SK-N-SH treated with all-trans-retinoic acid at 6 μM for 48 hours (cell line): ENCODE measurements around the gene TKT.
A peak's percentile ranks its signal among the peaks of the same experiment; 100 is the strongest.

Experiments
- ATAC-seq: fragments of 200-7000 bp; cut with Tn5 transposase; 3 replicates; pipeline ENCODE4 v1.9.1; 2020; ENCODE audit warnings: mild to moderate bottlenecking, moderate library complexity
- ARNTL ChIP-seq: fragments of 450-650 bp; formaldehyde crosslinking; IDR thresholded peaks from 2 replicates; pipeline ENCODE4 v1.5.0; 2020; ENCODE audit warnings: low read depth, mild to moderate bottlenecking, moderate library complexity, borderline replicate concordance
- BACH2 ChIP-seq: fragments of 250-450 bp; sonication (Bioruptor Pico); IDR thresholded peaks from 2 replicates; pipeline ENCODE4 v1.9.0; 2021; ENCODE audit warnings: mild to moderate bottlenecking, borderline replicate concordance
- CSDC2 ChIP-seq: fragments of 250-450 bp; sonication (Bioruptor Pico); IDR thresholded peaks from 2 replicates; pipeline ENCODE4 v1.5.0; 2020; ENCODE audit warnings: mild to moderate bottlenecking, moderate library complexity
- GLIS3 ChIP-seq: fragments of 250-450 bp; sonication (Bioruptor Pico); IDR thresholded peaks from 2 replicates; pipeline ENCODE4 v1.5.0; 2020; ENCODE audit warnings: mild to moderate bottlenecking, moderate library complexity
- ISL1 ChIP-seq: fragments of 250-450 bp; sonication (Bioruptor Pico); IDR thresholded peaks from 2 replicates; pipeline ENCODE4 v2.1.2; 2022; ENCODE audit warnings: mild to moderate bottlenecking, moderate library complexity
- OSR1 ChIP-seq: fragments of 250-450 bp; sonication (Bioruptor Pico); IDR thresholded peaks from 2 replicates; pipeline ENCODE4 v1.8.0; 2022; ENCODE audit warnings: moderate library complexity, mild to moderate bottlenecking, inconsistent platforms
- PATZ1 ChIP-seq: fragments of 250-450 bp; sonication (Bioruptor Pico); IDR thresholded peaks from 2 replicates; pipeline ENCODE4 v1.8.0; 2020; ENCODE audit warnings: mild to moderate bottlenecking, moderate library complexity, borderline replicate concordance
- RARB ChIP-seq: fragments of 250-450 bp; sonication (Bioruptor Pico); IDR thresholded peaks from 2 replicates; pipeline ENCODE4 v1.8.0; 2021; ENCODE audit warnings: mild to moderate bottlenecking, moderate library complexity
- TCF4 ChIP-seq: fragments of 250-450 bp; sonication (Bioruptor Pico); IDR thresholded peaks from 2 replicates; pipeline ENCODE4 v1.8.0; 2021; ENCODE audit warnings: mild to moderate bottlenecking, moderate library complexity, borderline replicate concordance
- TOX ChIP-seq: fragments of 250-450 bp; sonication (Bioruptor Pico); IDR thresholded peaks from 2 replicates; pipeline ENCODE4 v1.8.0; 2021; ENCODE audit warnings: mild to moderate bottlenecking, moderate library complexity, borderline replicate concordance
- TSHZ2 ChIP-seq: fragments of 250-450 bp; sonication (Bioruptor Pico); IDR thresholded peaks from 2 replicates; pipeline ENCODE4 v1.5.0; 2020; ENCODE audit warnings: mild to moderate bottlenecking, moderate library complexity
- ZC3H10 ChIP-seq: fragments of 250-450 bp; sonication (Bioruptor Pico); IDR thresholded peaks from 2 replicates; pipeline ENCODE4 v1.5.1; 2021; ENCODE audit warnings: mild to moderate bottlenecking, moderate library complexity
- ZFP3 ChIP-seq: fragments of 250-450 bp; sonication (Bioruptor Pico); IDR thresholded peaks from 2 replicates; pipeline ENCODE4 v1.5.0; 2020; ENCODE audit warnings: mild to moderate bottlenecking, moderate library complexity
- ZFP30 ChIP-seq: fragments of 450-650 bp; formaldehyde crosslinking; IDR thresholded peaks from 2 replicates; pipeline ENCODE4 v1.5.0; 2022; ENCODE audit warnings: mild to moderate bottlenecking, moderate library complexity
- ZNF565 ChIP-seq: fragments of 450-650 bp; formaldehyde crosslinking; conservative IDR thresholded peaks from 2 replicates; pipeline ENCODE4 v1.5.0; 2020; ENCODE audit warnings: low read depth, mild to moderate bottlenecking, moderate library complexity
- ZNF70 ChIP-seq: fragments of 450-650 bp; formaldehyde crosslinking; IDR thresholded peaks from 2 replicates; pipeline ENCODE4 v1.5.0; 2020; ENCODE audit warnings: mild to moderate bottlenecking, moderate library complexity
- ZNF8 ChIP-seq: fragments of 450-650 bp; formaldehyde crosslinking; IDR thresholded peaks from 2 replicates; pipeline ENCODE4 v1.5.0; 2020; ENCODE audit warnings: mild to moderate bottlenecking, moderate library complexity
- TF ChIP-seq, protein P1 (sequence below): fragments of 250-450 bp; sonication (Bioruptor Pico); IDR thresholded peaks from 2 replicates; pipeline ENCODE4 v1.8.0; 2021; ENCODE audit warnings: low read depth, mild to moderate bottlenecking, moderate library complexity, borderline replicate concordance
- TF ChIP-seq, protein P2 (sequence below): fragments of 250-450 bp; sonication (Bioruptor Pico); IDR thresholded peaks from 2 replicates; pipeline ENCODE4 v1.5.1; 2021; ENCODE audit warnings: mild to moderate bottlenecking, moderate library complexity
- TF ChIP-seq, protein P3 (sequence below): fragments of 250-450 bp; sonication (Bioruptor Pico); IDR thresholded peaks from 2 replicates; pipeline ENCODE4 v1.5.1; 2020; ENCODE audit warnings: low read depth, mild to moderate bottlenecking, moderate library complexity

The TKT gene

DNA sequence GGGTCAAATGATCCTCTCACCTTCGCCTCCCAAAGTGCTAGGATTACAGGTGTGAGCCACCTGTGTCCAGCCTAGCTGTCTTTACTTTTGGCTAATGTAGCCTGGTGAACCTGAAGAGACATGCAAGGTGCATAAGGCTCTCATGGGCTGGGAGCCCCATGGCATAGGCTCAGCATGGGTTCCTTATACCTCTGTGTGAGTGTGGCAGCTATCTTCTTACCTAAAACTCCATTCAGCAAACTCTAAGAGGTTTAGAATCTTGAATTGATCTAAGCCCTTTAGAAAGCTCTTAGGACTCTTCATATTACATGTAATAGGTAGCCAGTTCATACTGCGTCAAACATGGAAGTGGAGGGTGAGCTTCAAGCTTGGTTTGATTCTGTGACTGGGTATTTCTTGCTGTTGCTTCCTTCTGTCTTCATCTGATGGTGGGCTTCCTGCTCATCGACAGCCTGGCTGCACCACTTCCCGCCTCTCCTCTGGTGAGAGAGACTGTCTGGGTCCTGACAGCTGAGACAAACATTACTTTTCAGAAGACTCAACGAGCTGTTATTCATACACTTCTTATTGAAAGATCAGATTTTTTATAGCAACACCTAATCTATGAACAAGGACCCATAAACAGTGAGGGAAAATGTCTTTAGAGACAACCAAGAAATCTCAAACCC lies 19.2 kb upstream of the TKT start (continued):
- no peak for TF ChIP-seq ZC3H10 (CRISPR knock-in tag)
- no peak for TF ChIP-seq GLIS3 (CRISPR knock-in tag)
- TF ChIP-seq ISL1 (CRISPR knock-in tag): no peak
- TF ChIP-seq, protein P1, sequence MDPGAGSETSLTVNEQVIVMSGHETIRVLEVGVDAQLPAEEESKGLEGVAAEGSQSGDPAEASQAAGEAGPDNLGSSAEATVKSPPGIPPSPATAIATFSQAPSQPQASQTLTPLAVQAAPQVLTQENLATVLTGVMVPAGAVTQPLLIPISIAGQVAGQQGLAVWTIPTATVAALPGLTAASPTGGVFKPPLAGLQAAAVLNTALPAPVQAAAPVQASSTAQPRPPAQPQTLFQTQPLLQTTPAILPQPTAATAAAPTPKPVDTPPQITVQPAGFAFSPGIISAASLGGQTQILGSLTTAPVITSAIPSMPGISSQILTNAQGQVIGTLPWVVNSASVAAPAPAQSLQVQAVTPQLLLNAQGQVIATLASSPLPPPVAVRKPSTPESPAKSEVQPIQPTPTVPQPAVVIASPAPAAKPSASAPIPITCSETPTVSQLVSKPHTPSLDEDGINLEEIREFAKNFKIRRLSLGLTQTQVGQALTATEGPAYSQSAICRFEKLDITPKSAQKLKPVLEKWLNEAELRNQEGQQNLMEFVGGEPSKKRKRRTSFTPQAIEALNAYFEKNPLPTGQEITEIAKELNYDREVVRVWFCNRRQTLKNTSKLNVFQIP (CRISPR knock-in tag): no peak
- no peak for TF ChIP-seq RARB
- TF ChIP-seq, protein P2, sequence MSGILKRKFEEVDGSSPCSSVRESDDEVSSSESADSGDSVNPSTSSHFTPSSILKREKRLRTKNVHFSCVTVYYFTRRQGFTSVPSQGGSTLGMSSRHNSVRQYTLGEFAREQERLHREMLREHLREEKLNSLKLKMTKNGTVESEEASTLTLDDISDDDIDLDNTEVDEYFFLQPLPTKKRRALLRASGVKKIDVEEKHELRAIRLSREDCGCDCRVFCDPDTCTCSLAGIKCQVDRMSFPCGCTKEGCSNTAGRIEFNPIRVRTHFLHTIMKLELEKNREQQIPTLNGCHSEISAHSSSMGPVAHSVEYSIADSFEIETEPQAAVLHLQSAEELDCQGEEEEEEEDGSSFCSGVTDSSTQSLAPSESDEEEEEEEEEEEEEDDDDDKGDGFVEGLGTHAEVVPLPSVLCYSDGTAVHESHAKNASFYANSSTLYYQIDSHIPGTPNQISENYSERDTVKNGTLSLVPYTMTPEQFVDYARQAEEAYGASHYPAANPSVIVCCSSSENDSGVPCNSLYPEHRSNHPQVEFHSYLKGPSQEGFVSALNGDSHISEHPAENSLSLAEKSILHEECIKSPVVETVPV: no peak
- no peak for TF ChIP-seq PATZ1 (CRISPR knock-in tag)
- TF ChIP-seq, all 23 proteins: peak for 0

- TF ChIP-seq GLIS3 (CRISPR knock-in tag) (no peak), CSDC2 (no peak), ZFP30 (CRISPR knock-in tag) (no peak), ZC3H10 (CRISPR knock-in tag) (no peak), TOX (CRISPR knock-in tag) (no peak), ZNF70 (CRISPR knock-in tag) (no peak), TCF4 (CRISPR knock-in tag) (no peak)
- TF ChIP-seq, protein P3, sequence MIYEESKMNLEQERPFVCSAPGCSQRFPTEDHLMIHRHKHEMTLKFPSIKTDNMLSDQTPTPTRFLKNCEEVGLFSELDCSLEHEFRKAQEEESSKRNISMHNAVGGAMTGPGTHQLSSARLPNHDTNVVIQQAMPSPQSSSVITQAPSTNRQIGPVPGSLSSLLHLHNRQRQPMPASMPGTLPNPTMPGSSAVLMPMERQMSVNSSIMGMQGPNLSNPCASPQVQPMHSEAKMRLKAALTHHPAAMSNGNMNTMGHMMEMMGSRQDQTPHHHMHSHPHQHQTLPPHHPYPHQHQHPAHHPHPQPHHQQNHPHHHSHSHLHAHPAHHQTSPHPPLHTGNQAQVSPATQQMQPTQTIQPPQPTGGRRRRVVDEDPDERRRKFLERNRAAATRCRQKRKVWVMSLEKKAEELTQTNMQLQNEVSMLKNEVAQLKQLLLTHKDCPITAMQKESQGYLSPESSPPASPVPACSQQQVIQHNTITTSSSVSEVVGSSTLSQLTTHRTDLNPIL (CRISPR knock-in tag): no peak
- no peak for ATAC-seq
These were observed 17.4 kb upstream of the TKT start for GRCh38 chr3:53273146-53273670.

GRCh38 chr3:53269888-53270880 lies 14.4 kb upstream of the TKT start:
- peak; percentile 99 for ATAC-seq
- TF ChIP-seq OSR1 (CRISPR knock-in tag) (peak; percentile 83; the same call in 1 of the 2 replicates), TSHZ2 (CRISPR knock-in tag) (peak; percentile 50), ZNF565 (no peak), ZNF8 (CRISPR knock-in tag) (no peak), ISL1 (CRISPR knock-in tag) (peak; percentile 54; the same call in 1 of the 2 replicates), TOX (CRISPR knock-in tag) (no peak), ARNTL (CRISPR knock-in tag) (no peak), ZFP3 (CRISPR knock-in tag) (peak; percentile 79), GLIS3 (CRISPR knock-in tag) (no peak), ZNF70 (CRISPR knock-in tag) (no peak), CSDC2 (peak; percentile 84), PATZ1 (CRISPR knock-in tag) (no peak), BACH2 (CRISPR knock-in tag) (peak; percentile 96; the same call in 1 of the 2 replicates)
- TF ChIP-seq, protein P2: no peak
